Hematopoietic multipotent progenitor cell treated with erythropoietin and hydrocortisone succinate and interleukin-3 and kit ligand, for 15 days (in vitro differentiated cells): ENCODE measurements around the gene SHPK.

Source experiments
- DNase-seq: peaks from one replicate; pipeline ENCODE4 v3.0.0-alpha.2; 2015; ENCODE audit warnings: low spot score

Gene SHPK

DNA sequence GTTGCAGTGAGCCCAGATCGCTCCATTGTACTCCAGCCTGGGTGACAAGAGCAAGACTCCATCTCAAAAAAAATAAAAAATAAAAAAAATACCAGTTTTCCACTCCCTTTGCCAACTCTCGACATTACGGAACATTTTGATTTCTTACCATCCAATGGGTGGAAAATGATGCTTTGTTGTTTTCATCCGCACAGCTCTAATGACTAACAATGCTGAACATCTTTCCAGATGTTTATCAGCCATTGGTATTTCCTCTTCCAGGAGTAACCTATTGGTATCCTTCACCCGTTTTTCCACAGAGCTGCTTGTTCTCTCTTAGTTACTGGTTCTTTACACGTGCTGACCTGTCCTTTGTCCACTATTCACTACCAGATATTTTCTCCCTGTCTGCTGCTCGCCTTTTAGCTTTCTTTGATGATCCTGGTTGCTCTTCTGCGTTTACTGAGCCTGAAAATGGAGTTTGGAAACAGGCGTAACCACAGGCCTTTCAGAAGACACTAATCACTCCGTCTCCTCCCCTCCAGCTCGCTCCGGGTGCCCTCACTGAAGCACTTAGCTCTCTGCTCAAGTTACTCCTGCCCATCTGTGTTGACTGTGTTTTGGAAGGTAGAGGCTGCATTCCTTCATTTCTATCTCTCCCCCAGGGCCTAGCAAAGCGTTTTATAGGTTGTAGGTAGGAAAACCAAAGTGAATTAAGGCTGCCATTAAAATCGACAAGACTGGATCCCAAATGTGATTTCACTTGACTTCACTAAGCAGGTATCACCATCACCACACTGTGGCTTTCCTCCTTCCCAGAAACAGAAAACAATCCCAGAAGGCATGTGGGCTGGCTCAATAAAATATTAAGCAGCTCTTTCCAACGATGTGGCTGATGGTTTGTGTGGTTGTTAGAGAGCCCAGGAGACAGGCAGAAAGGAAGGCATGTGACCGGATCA is 8.9 kb downstream of the SHPK start:
- DNase-seq, result no peak

DNA sequence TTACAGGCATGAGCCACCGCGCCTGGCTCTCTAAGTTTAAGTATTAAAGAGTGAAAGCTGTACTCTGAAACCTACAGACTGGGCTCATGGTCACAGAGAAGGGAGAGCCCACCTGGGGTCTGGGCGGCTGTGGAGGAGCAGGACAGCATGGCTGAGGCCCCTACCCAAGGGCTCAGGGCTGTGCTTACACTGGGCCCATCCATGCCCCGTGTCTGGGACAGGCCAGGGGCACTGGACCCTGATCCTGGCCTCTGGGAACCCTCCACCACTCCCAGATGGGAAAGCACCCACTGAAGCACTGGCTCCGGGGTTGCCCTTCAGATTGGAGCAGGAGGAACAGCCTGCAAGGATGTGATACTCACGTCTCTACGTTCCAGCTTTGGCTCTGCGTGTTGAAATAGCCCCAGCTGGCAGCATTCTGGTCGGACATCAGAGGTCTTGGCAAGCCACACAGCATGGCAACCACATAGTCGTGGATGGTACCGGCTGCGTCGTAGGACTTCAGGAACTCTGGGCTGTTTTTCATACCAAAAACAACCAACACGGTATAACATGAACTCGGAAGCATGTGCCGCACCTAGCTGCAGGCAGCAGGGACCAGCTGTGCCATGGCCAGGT is 13.0 kb downstream of the SHPK start:
- DNase-seq, result no peak

DNA sequence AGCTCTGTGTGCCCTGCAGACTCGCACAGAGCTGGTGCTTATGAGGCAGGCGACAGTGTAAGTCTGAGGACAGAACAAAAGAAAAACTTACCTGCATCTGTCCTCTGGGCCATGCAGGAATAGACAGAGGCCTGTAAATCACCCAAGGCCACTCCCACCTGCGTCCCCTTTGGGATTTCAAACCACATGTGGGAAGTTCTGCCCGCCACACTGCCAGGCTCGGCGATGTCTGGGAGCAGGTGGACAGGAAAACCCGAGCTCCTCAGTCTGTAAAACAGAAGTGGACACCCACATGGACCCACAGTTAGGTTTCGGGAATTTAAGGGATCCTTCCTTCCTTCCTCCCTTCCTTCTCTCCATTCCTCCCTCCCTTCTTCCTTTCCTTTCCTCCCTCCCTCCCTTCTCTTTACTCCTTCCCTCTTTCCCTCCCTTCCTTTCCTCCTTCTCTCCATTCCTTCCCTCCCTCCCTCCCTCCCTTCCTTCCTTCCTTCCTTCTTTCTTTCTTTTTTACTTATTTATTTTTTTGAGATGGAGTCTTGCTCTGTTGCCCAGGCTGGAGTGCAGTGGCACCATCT is 14.8 kb downstream of the SHPK start:
- no peak for DNase-seq

DNA sequence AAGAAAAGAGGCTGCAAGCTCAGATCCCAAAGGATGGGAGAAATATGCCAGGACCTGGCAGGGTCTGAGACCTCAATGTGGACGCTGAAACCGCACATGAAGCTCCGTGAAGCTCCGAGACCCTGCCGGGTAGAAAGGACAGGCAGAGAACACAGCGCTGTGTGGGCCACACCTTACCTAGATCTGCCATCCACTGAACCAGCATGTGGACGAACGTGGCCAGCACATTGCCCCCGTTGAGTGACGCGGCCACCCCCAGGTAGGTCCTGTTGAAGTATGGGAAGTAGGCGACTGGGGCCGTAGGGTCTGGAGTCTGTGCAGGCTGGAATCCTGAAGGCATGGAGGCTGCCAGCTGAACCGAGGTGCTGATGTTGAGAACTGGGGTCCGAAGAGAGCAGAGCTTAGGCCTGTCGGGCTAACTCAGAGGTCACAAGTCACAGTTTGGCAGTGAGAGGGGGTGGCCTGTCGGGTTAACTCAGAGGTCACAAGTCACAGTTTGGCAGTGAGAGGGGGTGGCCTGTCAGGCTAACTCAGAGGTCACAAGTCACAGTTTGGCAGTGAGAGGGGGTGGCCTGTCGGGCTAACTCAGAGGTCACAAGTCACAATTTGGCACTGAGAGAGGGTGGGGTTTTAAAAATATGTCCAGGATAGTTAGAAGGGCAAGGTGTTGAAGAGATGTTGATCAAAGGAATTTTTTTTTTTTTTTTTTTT is 20.7 kb downstream of the SHPK start:
- no peak for DNase-seq

DNA sequence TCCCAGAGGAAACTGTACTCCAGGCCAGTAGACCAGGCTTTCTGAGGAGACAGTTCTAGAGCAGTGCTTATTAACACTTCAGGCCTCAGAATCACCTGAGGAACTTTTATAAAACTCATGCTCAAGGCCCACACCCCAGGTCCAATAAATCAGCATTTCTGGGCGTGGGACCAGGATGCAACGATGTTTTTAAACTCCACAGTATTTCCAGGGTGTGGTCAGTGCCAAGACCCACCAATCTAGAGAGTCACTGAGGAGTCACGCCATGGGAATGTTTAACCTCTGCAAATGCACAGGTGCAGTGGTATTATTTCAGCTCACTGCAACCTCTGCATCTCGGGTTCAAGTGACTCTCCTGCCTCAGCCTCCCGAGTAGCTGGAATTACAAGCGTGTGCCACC is 22.9 kb downstream of the SHPK start:
- no peak for DNase-seq

DNA sequence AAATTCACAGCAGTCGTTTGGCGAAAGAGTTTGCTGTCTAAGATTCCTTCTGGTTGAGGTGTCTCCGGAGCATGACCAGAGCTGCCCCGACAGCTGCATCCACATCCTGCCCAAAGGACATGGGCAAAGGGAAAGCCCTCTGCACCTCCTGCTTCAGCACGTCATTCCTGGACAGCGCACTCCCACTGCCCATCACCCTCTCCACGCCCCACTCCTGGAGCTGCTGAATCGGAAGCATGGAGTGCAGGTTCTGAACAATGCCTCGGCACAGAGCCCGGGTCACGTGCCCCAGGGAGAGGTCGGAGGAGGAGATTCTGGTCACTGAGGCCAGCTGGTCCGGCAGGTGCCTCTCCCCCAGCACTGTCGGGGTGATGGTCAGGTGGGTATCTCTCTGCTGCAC is 25.5 kb downstream of the SHPK start:
- DNase-seq, result no peak

DNA sequence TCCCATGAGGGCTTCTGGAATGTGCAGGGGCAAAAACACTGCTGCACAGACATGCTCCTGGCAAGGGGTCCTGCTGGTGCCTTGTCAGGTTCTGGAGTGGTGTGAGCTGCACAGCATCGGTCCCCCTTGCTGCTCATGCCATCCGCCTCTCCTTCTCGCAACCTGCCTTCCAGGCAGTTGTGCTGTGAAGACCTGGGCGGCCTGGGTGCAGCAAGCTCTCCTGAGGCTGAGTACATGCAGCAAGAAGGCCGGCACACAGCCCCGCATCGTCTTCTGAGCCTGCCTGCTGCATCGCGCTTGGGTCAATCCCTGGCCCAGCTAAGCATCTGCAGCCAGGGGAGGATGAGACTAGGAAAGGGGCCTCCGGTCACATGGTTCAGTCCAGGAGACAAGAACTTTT is 26.4 kb downstream of the SHPK start:
- no peak for DNase-seq

DNA sequence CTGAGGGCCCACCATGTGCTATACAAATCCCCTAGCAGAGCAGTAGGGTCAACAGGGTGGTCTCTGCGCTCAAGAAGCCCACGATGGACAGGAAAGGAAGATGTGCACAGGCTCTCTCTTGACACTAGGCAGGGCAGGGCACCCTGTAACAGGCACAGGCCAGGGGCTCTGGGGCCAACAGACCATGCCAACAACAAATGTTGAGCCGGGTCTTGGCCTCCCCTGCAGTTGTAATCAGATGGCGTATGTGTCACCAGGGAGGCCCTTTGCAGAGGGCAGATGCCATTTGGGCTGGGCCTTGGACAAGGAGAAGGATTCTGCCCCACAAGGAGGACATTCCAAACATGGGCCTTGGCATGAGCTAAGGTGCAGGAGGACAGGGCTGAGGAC is 32.2 kb downstream of the SHPK start:
- DNase-seq, result no peak

DNA sequence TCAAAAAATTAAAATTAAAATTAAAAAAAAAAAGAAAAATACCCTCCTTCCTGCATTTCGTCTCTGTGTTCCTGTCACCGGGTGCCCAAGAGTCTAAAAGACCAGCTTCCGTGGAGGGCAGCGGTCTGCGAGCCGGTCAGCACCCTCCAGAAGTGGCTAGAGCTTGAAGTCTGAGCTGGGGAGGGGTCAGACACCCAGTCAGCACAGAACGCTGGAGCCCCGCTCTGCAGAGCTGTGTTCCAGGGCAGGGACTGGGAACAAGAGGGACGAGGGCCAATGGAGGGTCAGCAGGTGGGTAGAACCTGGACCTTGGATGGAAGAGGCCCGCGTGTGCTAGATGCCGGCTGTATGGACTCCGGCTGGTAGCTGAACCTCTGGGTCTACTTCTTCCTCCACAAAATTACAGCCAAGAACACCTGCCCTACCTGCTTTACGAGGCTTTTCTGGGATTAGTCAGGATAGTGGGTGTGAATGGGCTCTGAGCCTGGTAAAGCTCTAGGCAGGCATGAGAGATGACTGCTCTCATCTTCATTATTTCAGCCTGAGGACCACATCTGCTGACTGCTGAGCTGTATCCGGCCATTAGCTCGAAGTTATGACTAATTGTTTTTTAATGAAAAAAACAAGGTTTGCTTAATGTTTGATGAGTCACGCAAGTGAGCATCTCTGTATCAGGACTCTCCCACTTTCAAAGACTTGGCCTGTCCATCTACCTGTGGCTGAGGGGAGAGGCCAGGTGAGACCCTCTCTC is 32.8 kb downstream of the SHPK start:
- no peak for DNase-seq

DNA sequence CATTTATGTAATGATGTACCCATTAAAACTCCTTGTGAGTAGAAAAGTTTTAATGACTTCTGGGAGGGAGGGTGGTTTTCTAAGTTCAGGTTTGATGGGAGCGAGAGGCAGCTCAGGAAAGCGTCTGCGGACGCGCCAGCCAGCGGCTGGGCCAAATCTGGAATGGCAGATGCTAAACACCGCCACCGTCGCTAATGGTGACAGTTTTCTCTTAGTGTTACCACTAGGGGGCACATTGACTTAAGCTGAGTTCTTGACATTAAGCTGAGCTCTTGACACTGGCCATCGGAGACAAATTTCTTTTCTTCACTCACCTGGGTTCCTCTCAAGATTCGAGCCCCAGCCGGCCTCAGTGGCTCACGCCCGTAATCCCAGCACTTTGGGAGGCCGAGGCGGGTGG is 33.6 kb downstream of the SHPK start:
- peak; percentile 72 for DNase-seq

DNA sequence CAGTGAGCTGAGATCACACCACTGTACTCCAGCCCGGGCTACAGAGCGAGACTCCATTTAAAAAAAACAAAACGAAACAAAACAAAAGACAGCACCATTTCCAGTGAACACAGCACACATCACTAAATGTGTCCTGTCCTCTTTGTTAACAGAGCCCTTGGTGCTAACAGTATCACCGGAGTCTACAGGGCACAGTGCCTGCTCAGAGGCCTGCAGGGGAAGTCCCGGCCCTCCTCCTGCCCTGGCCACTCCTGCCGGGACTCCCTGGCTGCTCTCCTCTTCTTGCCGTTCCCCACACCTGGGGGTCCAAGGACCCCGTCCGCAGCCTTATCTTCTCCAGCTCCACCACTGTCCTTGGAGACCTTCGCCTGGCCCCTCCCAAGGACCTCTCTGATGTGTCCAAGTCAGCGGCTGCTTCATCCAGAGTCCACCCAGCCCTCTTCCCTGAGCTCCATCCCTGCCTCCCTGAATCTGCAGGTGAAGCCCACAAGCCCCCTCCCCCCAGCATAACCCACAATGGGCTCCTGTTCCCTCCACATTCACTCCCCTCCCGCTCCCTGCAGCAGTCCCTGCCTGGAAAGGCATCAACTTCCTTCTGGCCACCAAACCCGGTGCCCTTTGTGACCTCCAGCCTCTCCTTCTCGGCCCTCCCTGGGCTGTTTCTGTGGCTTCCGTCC is 35.4 kb downstream of the SHPK start:
- no peak for DNase-seq

DNA sequence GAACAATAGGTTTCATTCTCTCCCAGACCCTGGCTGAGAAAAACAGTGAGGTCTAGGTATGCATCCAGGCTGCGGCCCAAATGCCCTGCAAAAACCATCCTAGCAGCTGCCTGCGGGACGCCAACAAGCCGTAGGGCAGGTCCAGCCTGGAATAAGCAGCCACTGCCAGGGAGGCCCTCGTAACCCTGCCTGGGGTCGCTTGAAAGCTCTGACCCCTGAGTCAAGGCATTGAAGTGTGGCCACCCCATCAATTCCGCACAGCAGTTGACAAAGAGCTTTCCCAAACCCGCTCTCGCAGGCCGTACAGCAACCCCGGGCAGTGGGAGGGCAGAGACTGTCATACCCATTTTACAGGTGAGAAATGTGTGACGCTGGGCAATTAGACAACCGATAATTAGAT is 38.0 kb downstream of the SHPK start:
- no peak for DNase-seq

DNA sequence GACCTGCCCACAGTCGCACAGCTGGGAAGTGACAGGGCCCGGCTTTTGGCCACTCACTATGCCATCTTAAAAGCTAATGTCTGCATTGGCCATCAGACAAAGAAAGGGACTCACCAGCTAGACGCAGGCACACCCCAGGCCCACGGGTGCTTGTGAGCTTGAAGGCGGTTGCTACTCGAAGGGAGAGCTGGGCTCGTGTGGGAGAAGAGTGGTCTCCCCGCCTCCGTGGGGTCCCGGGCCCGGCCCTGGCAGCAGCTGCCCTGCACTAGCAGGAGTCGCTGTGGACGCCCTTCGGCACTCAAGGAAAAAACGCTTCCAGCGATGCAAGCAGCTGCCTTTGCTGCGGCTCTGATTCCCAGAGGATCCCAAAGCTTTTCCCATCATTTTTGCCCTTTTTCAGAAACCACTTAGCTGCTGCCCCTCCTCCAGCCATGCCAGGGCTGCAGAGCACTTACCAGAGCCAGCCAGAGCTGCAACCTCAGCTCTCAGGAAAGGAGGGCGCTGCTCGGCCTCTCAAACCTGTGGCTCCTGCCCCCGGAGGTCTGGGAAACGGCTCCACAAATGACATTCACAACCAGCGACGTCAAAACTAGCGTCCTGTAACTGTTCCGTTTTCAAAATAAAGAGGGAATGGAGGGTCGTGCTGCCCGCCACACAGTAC is 39.1 kb downstream of the SHPK start:
- no peak for DNase-seq

DNA sequence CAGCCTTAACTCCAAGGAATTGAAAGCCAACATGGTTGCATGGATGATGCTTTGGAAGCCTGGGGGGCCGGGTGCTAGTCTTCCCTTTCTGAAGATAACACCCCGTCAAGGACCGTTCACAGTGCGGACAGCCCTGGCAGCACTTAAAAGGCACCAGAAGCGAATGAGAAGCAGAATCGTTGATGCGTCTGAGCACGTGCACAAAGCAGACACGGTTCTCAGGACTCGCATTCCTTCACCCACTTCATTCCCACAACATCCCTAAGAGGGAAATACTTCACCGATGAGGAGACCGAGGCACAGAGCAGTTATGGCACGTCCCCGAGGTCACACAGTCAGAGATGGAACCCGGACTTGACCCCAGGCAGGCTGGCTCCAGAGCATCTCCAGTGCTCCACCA is 41.1 kb downstream of the SHPK start:
- no peak for DNase-seq

DNA sequence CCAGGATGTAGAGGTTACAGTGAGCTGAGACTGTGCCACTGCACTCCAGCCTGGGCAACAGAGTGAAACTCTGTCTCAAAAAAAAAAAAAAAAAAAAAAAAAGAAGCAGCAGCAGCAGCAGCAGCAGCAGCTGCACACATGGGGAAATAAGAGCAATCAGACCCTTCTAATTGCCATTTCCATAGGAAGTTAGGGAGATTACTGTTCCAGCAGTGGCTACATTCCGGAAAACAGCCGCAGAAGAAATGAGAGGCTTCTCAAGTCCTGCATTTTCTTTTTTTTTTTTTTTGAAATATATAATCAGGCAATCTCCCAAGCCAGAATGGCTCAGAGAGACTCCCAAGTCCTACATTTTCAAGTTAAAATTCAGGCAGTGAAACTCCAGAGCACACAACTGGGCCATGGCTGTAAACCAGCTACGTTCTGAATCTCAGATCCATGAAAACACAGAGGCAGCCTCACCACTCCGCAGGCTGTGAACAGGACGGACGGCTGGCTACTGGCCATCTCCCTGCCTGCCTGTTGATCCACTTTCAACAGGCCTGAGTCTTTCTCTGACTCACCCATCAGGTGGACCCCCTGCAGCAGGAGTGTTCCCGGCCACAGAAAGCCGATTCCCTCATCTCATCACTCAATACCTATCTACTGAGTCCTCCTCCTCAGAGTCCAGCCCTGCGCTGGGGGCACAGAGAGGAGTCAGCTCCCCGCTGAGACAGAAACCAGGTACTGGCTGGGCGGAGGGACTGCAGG is 41.8 kb downstream of the SHPK start:
- no peak for DNase-seq

DNA sequence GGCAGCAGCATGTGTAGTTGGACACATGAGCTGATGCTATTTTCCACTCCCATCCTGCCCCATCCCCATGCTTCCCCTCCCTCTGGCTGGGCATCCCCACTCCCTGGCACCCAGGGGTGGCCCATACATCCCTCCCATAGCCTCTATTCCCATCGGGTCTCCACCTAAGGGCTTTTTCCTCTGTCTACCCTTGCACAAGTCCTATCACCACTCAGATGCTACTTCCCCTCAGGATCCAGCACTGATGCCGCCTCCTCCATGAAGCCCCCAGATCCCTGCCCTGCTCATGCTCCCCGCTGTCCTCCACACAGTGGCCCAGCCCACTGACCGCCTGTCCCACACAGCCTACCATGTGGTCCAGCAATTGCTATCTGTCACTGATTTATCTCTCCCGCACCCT is 42.7 kb downstream of the SHPK start:
- DNase-seq, result no peak

DNA sequence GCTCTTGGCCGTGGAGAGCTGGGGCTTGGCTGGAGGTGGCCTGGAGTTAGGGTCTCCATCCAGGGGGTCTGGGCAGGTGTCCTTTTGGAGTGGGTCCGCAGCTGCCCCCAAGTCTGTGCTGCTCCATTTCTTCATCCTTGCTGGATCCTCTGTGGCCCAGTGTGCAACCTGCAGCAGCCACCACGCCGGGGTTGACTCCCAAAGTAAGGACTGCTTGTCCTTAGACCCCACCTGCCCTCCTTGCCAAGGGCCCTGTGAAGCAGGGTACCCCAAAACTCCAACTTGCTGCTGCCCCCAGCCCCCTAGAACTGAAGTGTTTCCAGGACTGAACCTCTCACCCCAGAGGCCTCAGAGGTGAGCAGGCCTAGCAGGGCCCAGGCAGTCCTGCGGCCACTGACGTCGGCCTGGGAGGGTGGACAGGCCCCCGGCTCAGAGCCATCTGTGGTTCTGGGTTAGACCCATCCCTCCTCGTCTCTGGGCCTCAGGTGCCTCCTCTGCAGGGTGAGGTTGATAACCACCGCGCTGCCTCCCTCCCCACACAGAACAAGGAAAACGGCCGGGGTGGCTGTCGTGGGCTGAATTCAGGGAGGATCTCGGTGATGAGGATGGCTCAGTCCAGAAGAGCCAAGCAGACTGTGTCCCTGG is 43.7 kb downstream of the SHPK start:
- no peak for DNase-seq

DNA sequence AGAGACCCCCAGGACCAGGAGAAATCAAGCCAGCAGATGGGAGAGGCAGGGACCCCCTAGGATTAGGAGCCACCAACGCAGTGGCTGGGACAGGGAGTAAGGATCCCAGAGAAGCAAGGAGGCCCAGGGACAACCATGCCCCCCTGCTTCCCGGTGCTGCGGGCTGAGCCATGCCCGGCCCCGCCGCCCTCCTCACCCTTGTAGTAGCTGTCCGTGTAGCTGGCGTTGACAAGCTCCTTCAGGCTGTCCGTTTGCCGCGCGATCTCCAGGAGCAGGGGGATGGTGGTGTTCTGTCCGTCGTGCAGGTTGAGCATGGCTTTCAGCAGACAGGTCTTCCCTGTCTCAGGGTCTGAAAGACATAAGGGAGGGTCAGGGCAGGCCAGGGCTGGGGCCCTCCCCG is 45.3 kb downstream of the SHPK start:
- DNase-seq, result no peak

DNA sequence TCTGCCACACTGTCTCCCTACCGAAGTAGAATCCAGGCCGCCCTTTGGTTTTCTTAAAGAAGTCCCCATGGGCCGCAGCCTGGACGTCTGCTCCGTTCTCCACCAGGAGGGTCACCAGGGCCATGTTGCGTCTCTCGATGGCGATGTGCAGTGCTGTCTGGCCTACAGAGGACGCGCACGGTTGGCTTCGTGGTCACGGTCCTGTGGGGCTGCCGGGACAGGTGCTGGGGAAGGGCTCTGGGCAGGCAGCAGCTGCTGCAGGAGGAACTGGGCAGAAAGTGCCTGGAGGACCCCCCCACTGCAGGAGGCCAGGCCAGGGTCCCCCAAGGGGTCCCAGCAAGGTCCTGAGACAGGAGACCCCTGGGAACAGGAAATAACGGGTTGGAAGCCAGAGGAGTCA is 45.8 kb downstream of the SHPK start:
- DNase-seq, result no peak

DNA sequence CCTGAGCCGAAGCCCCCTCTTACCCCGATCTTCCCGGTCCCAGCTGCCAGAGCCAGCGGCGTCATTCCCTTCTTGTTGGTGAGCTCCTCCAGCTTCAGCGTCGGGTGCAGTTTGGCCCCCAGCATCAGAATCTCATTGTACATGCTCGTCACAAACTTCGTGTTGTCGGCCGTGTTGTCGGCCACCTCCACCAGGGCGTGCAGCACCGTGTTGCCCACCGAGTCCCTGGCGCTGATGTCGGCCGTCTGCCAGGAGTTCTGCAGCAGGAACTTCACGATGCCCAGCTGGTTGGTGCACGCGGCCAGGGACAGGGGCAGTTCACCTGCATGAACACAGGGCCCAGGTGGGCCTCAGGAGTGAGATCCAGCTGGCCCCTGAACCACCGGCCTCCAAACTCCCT is 46.3 kb downstream of the SHPK start:
- DNase-seq, result no peak
